GM18951 (cell line): ENCODE measurements around the gene NINL.

Experiments used
- POLR2A ChIP-seq: IDR thresholded peaks from 4 replicates; pipeline ENCODE4 v1.6.1; 2011; ENCODE audit warnings: mild to moderate bottlenecking; ENCODE audit not compliant: insufficient read length, insufficient read depth; ENCODE audit errors: extremely low read depth
- in situ Hi-C: fragments of 300-500 bp; cut with MboI; formaldehyde crosslinking; loops from one replicate; pipeline ENCODE4 v1.12.0; 2022; ENCODE audit warnings: low sequenced_read_pairs, mixed read lengths, inconsistent platforms; ENCODE audit not compliant: unreplicated experiment

NINL gene

GRCh38 chr20:25543068-25543467 lies 42.3 kb downstream of the NINL start:
- in situ Hi-C loops, result no loop called here

GRCh38 chr20:25541676-25542075 lies 43.7 kb downstream of the NINL start:
- no peak for TF ChIP-seq POLR2A
- in situ Hi-C loops, result no loop called here

More at GRCh38 chr20:25543068-25543467, 42.3 kb downstream of the NINL start:
- no peak for TF ChIP-seq POLR2A

DNA sequence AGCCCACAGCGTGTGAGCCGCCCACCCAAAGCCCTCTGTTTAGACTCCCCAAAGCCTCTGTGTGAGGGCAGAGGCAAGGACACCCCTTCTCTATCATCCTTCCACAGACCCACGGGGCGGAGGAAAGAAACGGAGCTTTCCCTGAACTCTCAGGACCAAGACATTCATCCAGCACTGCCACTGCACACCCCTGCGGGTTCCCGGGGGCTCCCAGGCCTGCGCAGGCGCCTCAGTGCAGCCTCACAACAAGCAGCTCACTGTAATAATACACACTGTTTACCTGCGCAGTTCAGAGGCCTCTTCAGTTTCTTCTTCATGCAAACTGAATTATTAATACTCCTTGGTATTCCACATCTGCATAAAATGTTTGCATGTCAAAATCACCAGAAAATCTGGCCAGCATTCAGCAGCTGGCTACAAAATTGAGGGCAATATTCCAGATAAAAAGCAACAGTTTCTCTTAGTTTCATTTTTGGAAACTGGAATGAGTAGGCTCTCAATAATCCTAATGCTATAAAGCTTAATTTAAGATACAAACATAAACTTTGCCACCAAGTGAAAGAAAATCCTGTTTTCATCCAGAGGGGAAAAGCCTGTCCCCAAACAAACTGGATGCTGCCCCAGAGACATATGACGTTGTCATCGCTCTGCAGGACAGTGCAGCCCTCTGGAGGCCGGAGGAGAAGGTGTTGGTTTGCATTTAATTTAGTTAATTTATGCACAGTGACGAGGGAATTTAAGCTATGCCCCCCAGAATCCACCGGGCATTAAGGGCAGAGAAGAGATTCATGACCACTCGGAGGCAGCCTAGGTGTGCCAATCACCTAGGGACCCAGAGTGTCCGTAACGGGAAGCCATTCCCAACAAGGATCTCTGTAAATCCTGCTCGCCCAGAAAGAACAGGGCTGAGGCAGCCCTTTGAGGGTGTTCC lies 45.3 kb downstream of the NINL start:
- in situ Hi-C loops, result no loop called here
- TF ChIP-seq POLR2A, result no peak

DNA sequence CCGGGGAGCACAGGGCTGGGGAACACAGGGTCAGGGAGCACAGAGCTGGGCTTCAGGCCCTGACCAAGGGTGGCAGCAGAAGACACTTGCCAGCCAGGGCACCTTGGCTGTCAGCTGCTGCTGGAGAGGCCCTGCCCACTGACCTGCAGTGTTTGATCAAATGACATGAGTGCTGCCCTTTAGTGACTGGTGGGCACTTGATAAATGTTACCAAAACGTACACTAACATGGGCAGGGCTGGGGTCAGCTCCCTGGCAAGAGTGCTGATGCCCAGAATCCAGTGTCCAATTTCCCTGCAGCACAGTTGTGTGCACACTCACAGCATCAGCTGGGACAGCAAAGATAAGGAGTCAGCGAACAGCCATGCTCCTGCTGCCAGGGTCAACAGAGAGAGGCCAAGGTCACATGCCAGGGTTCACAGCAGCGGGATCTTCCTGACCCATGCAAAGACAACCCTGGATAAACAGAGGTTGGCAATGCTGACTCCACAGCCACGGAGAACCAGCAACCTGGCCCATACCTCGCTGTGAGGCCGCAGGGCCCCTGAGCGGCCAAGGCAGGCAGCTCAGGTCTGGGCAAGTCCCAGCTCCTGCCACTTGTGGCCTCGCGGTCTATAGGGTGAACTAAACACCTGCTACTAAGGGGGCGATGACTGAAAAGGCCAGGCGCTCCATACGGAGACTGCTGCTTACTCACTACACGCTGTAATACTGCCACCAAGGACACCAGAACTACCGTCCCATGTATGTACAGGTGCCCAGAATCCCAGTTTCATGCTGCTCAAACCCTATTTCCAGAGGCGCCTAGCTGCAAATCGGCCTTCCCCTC lies 46.3 kb downstream of the NINL start:
- no peak for TF ChIP-seq POLR2A
- in situ Hi-C loops, result no loop called here

DNA sequence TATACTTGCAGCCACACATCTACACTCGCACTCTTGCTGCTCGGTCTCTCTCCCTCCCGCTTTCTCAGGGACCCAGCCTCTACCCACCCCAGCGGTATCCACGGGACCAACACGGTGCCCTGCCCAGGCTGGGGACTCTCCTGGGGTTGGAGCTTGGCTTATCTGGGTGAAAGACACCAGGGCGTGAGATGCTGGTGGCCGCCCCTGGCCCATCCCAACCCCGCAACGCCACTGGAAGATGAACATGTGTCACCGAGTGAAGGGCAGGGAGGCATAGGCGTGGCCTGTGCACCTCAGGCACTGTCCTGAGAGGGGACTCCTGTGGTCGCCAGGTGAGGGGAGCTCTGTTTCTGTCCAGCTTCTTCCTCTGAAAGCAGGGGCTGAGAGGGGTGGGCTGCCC lies 47.4 kb downstream of the NINL start:
- in situ Hi-C loops, result no loop called here
- no peak for TF ChIP-seq POLR2A

DNA sequence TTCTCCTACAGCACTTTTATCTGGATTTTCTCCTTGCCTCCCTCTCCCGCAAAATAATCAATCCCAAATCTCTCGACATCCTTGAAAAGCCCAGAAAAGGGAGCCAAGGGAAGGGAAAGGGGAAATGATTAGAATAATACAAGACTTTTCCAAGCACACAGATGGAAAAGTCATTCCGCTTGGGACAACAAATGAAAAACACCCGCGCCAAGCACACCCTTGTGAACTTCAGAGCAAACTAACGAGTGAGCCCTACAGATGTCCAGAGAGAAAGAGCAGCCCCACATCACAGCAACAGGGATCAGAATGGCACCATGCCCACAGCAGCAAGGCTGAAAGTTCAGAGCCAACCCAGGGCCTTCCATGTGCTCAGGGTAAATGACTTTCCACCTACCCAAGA lies 49.6 kb downstream of the NINL start:
- TF ChIP-seq POLR2A, result no peak
- in situ Hi-C loops, result no loop called here

GRCh38 chr20:25534845-25535244 lies 50.5 kb downstream of the NINL start:
- in situ Hi-C loops, result no loop called here
- TF ChIP-seq POLR2A, result no peak

GRCh38 chr20:25533920-25534700 lies 51.2 kb downstream of the NINL start:
- in situ Hi-C loops, result no loop called here
- no peak for TF ChIP-seq POLR2A

GRCh38 chr20:25532971-25533391 lies 52.4 kb downstream of the NINL start:
- in situ Hi-C loops, result no loop called here

DNA sequence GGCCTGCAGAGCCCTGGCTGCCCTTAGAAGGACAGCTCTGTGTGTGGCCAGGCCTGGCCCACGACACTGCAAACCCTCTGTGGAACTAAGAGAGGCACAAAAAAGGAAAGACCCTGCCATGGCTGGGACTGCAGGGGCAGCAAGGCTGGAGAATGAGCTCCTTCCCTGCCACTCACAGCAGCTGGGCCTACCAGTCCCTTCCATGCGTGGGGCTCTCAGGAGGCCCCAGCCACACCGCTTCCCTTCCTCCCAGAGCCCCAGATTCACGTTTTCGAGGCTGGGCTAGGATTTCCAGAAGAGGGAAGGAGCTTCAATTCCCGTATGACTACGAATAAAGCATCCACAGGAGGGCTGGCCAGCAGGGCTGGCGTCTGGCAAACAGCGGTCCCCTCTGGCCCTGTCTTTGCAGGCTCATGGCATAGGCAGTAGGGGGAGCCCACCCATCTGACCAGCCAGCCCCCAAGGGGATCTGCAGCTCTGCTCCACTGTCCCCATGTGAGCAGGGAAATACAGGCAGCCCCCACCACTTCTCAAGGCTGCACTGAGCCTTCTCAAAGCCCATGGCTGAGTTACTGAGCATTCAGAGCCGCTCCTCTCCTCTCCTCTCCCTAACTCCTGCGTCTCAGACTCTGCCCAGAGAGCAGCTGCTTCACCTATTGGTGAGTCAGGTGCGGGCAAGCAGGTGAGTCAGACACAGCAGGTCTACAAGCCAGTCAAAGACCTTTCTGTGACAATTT lies 53.1 kb downstream of the NINL start:
- in situ Hi-C loops, result no loop called here
- TF ChIP-seq POLR2A, result no peak

More at GRCh38 chr20:25532971-25533391, 52.4 kb downstream of the NINL start:
- TF ChIP-seq POLR2A, result no peak

- TF ChIP-seq POLR2A, result no peak
- in situ Hi-C loops, result no loop called here
These were observed 55.9 kb downstream of the NINL start for GRCh38 chr20:25529295-25529951.

DNA sequence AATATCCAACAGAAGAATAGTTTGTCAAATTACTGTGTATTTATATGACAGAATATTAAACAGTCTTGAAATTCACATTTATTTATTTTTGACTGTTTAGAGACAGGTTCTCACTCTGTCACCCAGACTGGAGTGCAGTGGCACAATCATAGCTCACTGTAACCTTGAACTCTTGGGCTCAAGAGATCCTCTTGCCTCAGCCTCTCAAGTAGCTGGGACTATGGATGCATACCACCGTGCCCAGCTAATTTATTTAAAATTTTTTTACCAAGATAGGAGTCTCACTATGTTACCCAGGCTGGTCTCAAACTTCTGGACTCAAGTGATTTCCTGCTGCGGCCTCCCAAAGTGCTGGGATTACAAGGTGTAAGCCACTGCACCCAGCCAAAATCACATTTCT lies 57.4 kb downstream of the NINL start:
- TF ChIP-seq POLR2A, result no peak
- in situ Hi-C loops, result no loop called here
